Glomerular visceral epithelial cell (primary cell): ENCODE measurements around the gene PEA15.

Experiments used
- DNase-seq: peaks from one replicate; pipeline ENCODE4 v3.0.0-alpha.2; 2016; ENCODE audit errors: extremely low spot score

Gene PEA15

DNA sequence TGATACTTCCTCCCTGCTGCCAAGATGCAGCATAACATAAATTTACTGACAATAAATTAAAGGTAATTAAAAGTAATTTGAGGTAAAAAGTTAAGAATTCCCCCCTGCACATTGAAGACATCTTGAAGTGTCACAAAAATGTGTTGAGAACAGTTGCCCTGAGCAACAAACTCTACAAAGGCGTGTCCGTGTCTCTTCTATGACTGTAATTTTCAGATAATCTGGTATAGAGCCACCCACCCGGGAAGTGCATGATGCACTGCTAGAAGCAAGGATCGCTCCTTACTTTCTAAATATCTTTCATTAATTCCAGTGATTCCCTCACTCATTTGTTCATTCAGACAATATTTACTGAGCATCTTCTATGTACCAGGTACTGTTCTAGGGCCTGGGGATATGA lies 25.8 kb upstream of the PEA15 start:
- DNase-seq = no peak

- DNase-seq = no peak
Measured at GRCh38 chr1:160186246-160186645, 18.9 kb upstream of the PEA15 start.

- no peak for DNase-seq
Measured at GRCh38 chr1:160186729-160187128, 18.5 kb upstream of the PEA15 start.

DNA sequence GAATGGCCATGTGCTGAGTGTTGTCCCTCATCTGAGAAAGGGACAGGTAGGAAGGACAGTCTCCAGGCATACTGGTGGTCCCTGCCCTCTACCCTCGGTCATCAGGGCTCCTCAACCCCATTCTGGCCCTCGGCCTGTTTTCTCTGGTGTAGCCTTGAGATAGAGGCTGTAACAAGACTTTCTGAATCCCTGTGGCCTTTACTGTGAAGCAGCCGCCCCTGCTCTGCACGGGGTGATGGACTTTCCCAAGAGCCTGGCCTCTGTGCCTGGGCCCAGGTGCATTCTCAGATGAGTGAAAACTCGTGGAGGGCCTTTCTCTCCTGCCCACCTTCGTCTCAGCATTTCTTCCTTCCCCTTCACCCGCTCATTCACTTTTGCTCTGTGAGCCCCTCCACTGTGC lies 17.8 kb upstream of the PEA15 start:
- DNase-seq = no peak

DNA sequence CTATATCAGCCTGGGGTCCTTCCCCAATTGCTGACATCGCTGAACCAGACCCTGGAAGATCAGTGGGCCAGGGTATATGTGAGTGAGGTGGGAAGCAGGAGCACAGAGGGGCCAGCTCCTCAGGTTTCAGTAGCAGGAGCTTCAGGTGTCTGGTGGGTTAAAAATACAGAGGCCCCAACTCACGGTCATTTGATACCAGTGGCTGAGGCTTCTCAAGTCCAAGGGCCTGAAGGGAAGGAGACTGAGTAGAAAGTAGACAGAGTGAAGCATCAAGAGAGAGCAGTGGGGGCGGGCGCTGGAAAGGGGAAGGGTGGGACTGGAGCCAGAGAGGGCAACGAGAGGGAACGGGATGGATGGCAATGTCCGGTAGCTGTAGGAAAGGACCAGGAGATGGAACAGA lies 16.8 kb upstream of the PEA15 start:
- no peak for DNase-seq

DNA sequence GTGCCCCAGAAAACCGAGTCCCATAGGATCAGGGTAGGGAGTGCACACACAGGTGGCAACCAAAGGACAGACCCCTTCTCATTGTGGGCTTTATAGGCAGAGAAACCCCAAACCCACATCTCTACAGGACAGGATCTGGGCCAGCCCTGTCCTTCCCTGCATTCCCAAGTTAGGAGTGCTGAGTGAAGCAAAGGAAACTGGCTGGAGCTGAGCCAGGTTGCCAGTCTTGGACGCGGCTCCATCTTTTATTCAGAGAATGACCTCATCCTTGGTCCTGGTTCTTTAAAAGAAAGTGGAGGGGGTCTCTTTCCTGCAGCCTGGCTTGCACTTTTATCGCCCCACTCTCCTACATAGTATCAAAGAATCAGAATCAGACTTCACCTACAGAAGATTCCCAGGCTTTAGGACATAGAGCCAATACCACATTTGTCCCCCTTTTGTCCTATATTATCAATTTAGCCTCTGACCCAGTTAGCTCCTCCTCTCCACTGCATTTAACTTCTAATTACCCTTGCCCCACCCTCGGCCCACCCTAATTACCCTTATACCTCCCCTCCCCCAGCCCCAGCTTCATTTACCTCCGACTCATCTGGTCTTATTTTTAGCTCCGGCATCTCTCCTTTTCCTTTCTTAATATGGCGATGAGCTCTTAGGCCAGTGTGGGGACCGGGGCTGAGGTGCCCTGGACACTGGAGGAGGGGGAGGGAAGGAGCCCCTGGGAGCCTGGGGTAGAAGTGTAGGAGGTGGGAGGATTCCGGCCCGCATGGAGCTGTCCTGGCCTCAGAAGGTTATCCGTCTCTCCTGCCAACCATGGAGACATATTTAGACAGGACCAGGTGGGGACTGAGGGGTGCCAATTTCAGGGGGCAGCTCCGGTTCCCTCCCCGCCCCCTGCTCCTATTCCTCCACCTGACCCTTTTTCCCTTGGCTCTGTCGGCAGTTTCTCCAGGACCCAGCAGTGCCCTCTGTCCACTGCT lies 15.2 kb upstream of the PEA15 start, which contains the start of gene CASQ1:
CASQ1 (plus strand) TSS at position 927 of the 977 bp plus-strand sequence. CDS start 177 bp downstream, outside the sequence.
- DNase-seq = peak; percentile 44

DNA sequence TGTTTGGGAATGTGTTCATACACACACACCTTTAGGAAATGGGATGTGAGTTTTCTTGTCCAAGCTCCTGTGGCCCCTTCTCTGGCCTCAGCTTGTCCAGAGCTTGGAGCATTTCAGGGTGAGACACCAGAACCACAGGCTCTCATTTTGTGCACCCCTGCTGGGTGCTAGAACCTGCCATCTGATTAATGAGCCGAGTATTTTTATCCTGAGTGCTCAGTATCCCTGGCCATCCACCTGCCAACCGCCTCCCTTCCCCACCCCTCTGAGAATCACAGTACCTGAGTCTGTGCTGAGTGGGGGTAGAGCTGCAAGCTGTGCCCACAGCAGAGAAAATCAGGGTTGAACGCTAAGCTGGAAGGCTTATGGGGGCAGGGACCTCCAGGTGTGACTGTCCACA lies 13.4 kb upstream of the PEA15 start:
- no peak for DNase-seq

- peak; percentile 63 for DNase-seq
Measured at GRCh38 chr1:160192234-160192633, 12.9 kb upstream of the PEA15 start.

- peak; percentile 88 for DNase-seq
Measured at GRCh38 chr1:160193091-160193819, 11.9 kb upstream of the PEA15 start.

DNA sequence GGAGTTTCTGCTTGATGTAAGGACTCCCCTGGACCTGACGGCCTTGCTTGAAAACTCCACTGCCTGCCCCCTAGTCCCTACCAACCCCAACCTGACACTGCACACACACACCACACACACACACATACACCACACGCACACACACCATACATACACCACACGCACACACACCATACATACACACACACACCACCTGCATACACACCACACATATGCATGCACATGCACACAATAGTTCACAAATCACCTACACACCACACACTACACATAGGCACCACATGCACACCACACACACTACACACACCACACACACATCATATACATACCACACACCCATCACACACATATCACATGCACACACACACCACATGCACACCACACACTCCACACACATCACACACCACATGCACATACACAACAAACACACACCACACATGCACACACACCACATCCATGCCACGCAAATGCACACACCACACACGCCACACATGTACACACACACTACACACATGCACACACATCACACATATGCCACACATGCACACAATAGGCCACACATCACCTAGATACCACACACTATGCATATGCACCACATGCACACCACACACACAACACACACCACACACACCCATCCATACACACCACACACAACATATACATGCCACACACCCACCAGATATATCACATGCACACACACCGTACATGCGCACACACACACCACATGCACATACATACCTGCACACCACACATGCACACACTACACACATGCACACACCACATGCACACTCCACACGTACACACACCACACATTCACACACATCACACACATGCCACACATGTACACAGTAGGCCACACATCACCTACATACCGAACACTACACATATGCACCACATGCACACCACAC lies 11.1 kb upstream of the PEA15 start:
- no peak for DNase-seq

- DNase-seq = no peak
Measured at GRCh38 chr1:160194737-160195059, 10.5 kb upstream of the PEA15 start.

DNA sequence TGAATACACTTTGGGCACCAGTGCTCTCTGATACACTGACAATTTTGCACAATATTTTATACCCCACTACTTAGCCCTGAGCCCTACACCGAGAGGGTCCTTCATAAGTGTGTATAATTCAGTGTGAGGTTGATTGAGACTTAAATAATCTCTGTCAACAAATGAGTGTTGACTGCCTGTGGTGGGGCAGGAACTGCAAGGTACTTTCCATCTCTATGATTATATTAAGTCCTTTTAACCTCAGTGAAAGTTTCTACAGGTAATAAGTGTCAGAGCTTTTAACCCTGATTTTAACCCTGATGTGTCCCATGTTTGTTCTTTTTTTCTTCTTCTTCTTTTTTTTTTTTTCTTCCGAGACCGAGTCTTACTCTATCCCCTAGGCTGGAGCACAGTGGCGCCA lies 9.0 kb upstream of the PEA15 start:
- no peak for DNase-seq

DNA sequence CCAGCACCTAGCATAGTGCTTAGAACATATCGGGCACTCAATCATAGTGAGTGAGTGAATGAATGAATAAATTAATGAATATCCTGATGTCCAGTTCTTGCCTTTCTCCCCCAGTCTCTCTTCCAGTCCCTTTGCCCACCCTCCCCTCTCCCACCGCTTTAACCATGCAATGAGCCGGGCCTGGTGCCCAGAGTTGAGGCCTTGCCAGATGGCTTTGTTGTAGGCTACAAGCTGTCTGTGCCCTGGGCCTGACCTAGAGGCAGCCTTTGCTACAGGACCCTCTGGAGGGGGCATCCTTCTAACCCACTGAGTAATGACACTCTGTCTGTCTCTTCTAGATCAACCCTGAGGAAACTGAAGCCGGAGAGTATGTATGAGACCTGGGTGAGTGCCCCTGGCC lies 8.0 kb upstream of the PEA15 start:
- no peak for DNase-seq

GRCh38 chr1:160200786-160201185 lies 4.4 kb upstream of the PEA15 start:
- no peak for DNase-seq

DNA sequence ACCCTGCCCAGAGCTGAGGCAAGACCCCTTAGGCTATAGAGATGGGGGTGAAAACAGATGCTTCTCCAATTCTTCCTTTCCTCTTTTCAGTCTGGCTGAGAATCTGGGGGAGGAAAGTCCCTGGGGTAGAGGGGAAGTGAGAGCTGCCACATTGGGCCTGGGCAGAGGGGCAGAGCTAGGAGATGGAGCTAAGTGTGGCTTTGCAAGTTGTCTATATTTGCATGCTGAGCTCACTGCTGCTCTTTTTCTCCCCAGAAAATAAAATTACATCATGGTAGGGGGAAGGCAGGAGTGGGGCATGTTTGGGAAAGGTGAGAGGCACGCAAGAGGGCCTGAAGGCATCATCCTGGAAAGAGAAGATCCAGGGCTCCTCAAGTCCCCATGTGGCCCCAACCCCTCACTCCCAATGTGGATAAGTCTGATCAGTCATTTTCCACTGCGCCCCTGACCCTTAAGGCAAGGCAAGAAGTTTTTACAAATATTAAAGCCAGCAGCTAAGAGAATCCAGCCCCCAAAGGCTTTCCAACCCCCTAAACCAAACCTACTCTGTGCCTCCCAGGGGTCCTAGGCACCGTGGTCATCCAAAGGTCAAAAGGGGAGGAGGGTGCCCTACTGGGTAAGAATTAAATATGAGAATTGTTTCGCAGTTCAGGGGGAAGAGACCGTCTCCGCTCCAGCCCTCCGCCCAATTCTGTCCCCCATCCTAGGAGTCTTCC lies 500 bp upstream of the PEA15 start:
- no peak for DNase-seq

GRCh38 chr1:160206036-160206389 lies 829 bp downstream of the PEA15 start:
- DNase-seq = peak; percentile 63

DNA sequence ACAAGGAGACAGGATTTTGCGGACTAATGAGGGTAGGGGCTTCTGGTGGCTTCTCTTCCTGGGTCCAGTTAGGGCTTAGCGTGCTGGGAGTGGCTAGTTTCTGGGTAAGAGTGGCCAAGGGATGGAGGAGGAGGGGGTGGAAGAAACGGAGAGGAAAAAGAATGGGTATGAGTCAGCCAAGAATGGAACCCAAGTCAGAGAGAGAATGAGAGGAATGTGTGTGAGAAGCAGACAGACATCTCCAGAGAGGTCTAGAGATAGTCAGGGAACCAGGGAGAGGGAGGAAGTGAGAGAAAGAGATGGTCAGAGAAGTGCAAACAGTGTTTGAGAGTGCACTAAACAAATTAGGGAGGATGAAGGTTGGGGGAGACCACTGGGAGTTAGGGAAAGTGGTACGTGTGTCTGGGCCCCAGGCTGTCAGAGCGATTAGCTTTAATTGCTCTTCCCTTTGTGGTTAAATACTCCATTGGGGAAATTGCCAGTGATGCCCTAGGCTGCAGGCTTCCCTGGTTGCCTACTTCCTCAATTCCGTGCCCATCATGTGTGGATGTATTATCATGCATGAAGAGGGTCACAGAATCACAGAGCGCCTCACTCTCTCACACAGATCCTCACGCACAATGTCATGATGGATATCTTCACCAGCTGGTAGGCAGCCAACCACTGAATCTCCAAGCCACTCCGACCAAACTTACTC lies 1.4 kb downstream of the PEA15 start:
- peak; percentile 84 for DNase-seq

GRCh38 chr1:160207118-160207650 lies 2.0 kb downstream of the PEA15 start:
- DNase-seq = no peak

GRCh38 chr1:160207771-160208556 lies 2.8 kb downstream of the PEA15 start:
- DNase-seq = no peak
